ENCODE measurements around the gene NTNG2.

The NTNG2 gene

GRCh38 chr9:132172185-132172584 lies 10.3 kb downstream of the NTNG2 start:
- DNase-seq (ENCODE audit: low read depth in 2 of 2): no peak

GRCh38 chr9:132175431-132175830 lies 13.6 kb downstream of the NTNG2 start:
- no peak for DNase-seq (ENCODE audit: low read depth in 2 of 2)

- no peak for DNase-seq (ENCODE audit: low read depth in 2 of 2)
Measured at GRCh38 chr9:132176338-132176737, 14.5 kb downstream of the NTNG2 start.

- DNase-seq (ENCODE audit: low read depth in 2 of 2): no peak
Measured at GRCh38 chr9:132181796-132182313, 20.0 kb downstream of the NTNG2 start.

- no peak for DNase-seq (ENCODE audit: low read depth in 2 of 2)
Measured at GRCh38 chr9:132182314-132183091, 20.6 kb downstream of the NTNG2 start.

- no peak for DNase-seq (ENCODE audit: low read depth in 2 of 2)
Measured at GRCh38 chr9:132183134-132183533, 21.3 kb downstream of the NTNG2 start.

GRCh38 chr9:132183715-132184114 lies 21.9 kb downstream of the NTNG2 start:
- DNase-seq (ENCODE audit: low read depth in 2 of 2): no peak

GRCh38 chr9:132184124-132184523 lies 22.3 kb downstream of the NTNG2 start:
- no peak for DNase-seq (ENCODE audit: low read depth in 2 of 2)

- DNase-seq (ENCODE audit: low read depth in 2 of 2): no peak
Measured at GRCh38 chr9:132185073-132186009, 23.5 kb downstream of the NTNG2 start.

- DNase-seq (ENCODE audit: low read depth in 2 of 2): no peak
Measured at GRCh38 chr9:132187121-132187620, 25.3 kb downstream of the NTNG2 start.

GRCh38 chr9:132190966-132191365 lies 29.1 kb downstream of the NTNG2 start:
- no peak for DNase-seq (ENCODE audit: low read depth in 2 of 2)

- DNase-seq (ENCODE audit: low read depth in 2 of 2): no peak
Measured at GRCh38 chr9:132192728-132193127, 30.9 kb downstream of the NTNG2 start.

GRCh38 chr9:132193227-132194124 lies 31.6 kb downstream of the NTNG2 start:
- DNase-seq (ENCODE audit: low read depth in 2 of 2): no peak

- no peak for DNase-seq (ENCODE audit: low read depth in 2 of 2)
Measured at GRCh38 chr9:132194508-132194907, 32.6 kb downstream of the NTNG2 start.

- DNase-seq (ENCODE audit: low read depth in 2 of 2): no peak
Measured at GRCh38 chr9:132197315-132197714, 35.5 kb downstream of the NTNG2 start.

GRCh38 chr9:132197856-132198550 lies 36.1 kb downstream of the NTNG2 start:
- DNase-seq (ENCODE audit: low read depth in 2 of 2): no peak

- DNase-seq (ENCODE audit: low read depth in 2 of 2): no peak
Measured at GRCh38 chr9:132199056-132199455, 37.2 kb downstream of the NTNG2 start.

GRCh38 chr9:132200706-132201105 lies 38.8 kb downstream of the NTNG2 start:
- no peak for DNase-seq (ENCODE audit: low read depth in 2 of 2)

- no peak for DNase-seq (ENCODE audit: low read depth in 2 of 2)
Measured at GRCh38 chr9:132201139-132201538, 39.3 kb downstream of the NTNG2 start.

GRCh38 chr9:132201780-132202703 lies 40.2 kb downstream of the NTNG2 start:
- no peak for DNase-seq (ENCODE audit: low read depth in 2 of 2)
